WTC11 (cell line): ENCODE data around the gene ZC3H12C. TPM values are rescaled to one million over a fixed set of nuclear protein-coding genes. Genes with fewer than 3 reads are reported as not detected.

Experiments used
- ATAC-seq: fragments of 200-7000 bp; cut with Tn5 transposase; 2 replicates; pipeline ENCODE4 v1.10.0; 2021; ENCODE audit warnings: mild to moderate bottlenecking, moderate library complexity
- CTCF ChIA-PET: fragments of 300-600 bp; sonication (Branson Sonifier 250); formaldehyde crosslinking; loops from one replicate; lab custom pipeline; 2021; ENCODE audit warnings: antibody characterized with exemption; lab: Charles Lee
- POLR2A ChIA-PET: fragments of 350-600 bp; sonication (Branson Sonifier 250); formaldehyde crosslinking; loops from one replicate; lab custom pipeline; 2021; ENCODE audit warnings: antibody characterized with exemption; lab: Charles Lee
- DNase-seq: peaks from one replicate; pipeline ENCODE4 v3.0.0; 2021; ENCODE audit warnings: low spot score
- H3K27ac Mint-ChIP-seq: 2 replicates; pipeline ENCODE4 v1.8.0; 2021; ENCODE audit warnings: mixed read lengths
- H3K27me3 Mint-ChIP-seq: 2 replicates; pipeline ENCODE4 v1.8.0; 2021; ENCODE audit warnings: low read depth, mild to moderate bottlenecking, moderate library complexity, mixed read lengths
- H3K36me3 Mint-ChIP-seq: 2 replicates; pipeline ENCODE4 v1.8.0; 2021; ENCODE audit warnings: mixed read lengths
- H3K4me1 Mint-ChIP-seq: 2 replicates; pipeline ENCODE4 v1.8.0; 2022; ENCODE audit warnings: mixed read lengths
- H3K4me3 Mint-ChIP-seq: 2 replicates; pipeline ENCODE4 v1.8.0; 2021; ENCODE audit warnings: mild to moderate bottlenecking, moderate library complexity, mixed read lengths
- H3K9me3 Mint-ChIP-seq: 2 replicates; pipeline ENCODE4 v1.8.0; 2021; ENCODE audit warnings: mixed read lengths
- AFF4 ChIP-seq: sonication (generic); formaldehyde crosslinking; IDR thresholded peaks from 2 replicates; pipeline ENCODE4 v1.8.1; 2023; ENCODE audit warnings: mild to moderate bottlenecking, missing genetic modification reagents, borderline replicate concordance
- ATF3 ChIP-seq: sonication (generic); formaldehyde crosslinking; conservative IDR thresholded peaks from 2 replicates; pipeline ENCODE4 v1.8.1; 2022; ENCODE audit warnings: mild to moderate bottlenecking, missing genetic modification reagents
- CBFB ChIP-seq: sonication (generic); formaldehyde crosslinking; IDR thresholded peaks from 2 replicates; pipeline ENCODE4 v1.8.1; 2022; ENCODE audit warnings: mild to moderate bottlenecking, low read depth, missing genetic modification reagents
- CREB1 ChIP-seq: sonication (generic); formaldehyde crosslinking; IDR thresholded peaks from 2 replicates; pipeline ENCODE4 v1.8.0; 2023; ENCODE audit warnings: mild to moderate bottlenecking, missing genetic modification reagents
- CTCF ChIP-seq: fragments of 200-600 bp; IDR thresholded peaks from 2 replicates; pipeline ENCODE4 v1.8.0; 2022; ENCODE audit warnings: antibody characterized with exemption
- ETV6 ChIP-seq: sonication (generic); formaldehyde crosslinking; IDR thresholded peaks from 2 replicates; pipeline ENCODE4 v1.8.1; 2022; ENCODE audit warnings: mild to moderate bottlenecking, missing genetic modification reagents
- FOXP1 ChIP-seq: sonication (generic); formaldehyde crosslinking; IDR thresholded peaks from 2 replicates; pipeline ENCODE4 v1.8.0; 2022; ENCODE audit warnings: missing genetic modification reagents, mild to moderate bottlenecking, moderate library complexity, borderline replicate concordance
- GRHL2 ChIP-seq: fragments of 250-450 bp; sonication (Bioruptor Pico); IDR thresholded peaks from 2 replicates; pipeline ENCODE4 v1.8.0; 2022; ENCODE audit warnings: mild to moderate bottlenecking, moderate library complexity; ENCODE audit not compliant: insufficient replicate concordance, severe bottlenecking
- KAT7 ChIP-seq: sonication (generic); formaldehyde crosslinking; IDR thresholded peaks from 2 replicates; pipeline ENCODE4 v1.8.1; 2023; ENCODE audit warnings: missing genetic modification reagents, mild to moderate bottlenecking, borderline replicate concordance
- MAX ChIP-seq: sonication (generic); formaldehyde crosslinking; IDR thresholded peaks from 2 replicates; pipeline ENCODE4 v1.8.0; 2022; ENCODE audit warnings: mild to moderate bottlenecking, missing genetic modification reagents
- MYBL2 ChIP-seq: sonication (generic); formaldehyde crosslinking; IDR thresholded peaks from 2 replicates; pipeline ENCODE4 v1.8.1; 2023; ENCODE audit warnings: mild to moderate bottlenecking, moderate library complexity, missing genetic modification reagents
- NFYB ChIP-seq: sonication (generic); formaldehyde crosslinking; conservative IDR thresholded peaks from 2 replicates; pipeline ENCODE4 v1.8.0; 2022; ENCODE audit warnings: low read depth, missing genetic modification reagents
- OVOL2 ChIP-seq: fragments of 250-450 bp; sonication (Bioruptor Pico); IDR thresholded peaks from 2 replicates; pipeline ENCODE4 v1.9.0; 2021; ENCODE audit warnings: mild to moderate bottlenecking, borderline replicate concordance
- PREB ChIP-seq: sonication (generic); formaldehyde crosslinking; IDR thresholded peaks from 2 replicates; pipeline ENCODE4 v1.8.1; 2022; ENCODE audit warnings: mild to moderate bottlenecking, missing genetic modification reagents, moderate library complexity, borderline replicate concordance
- SP1 ChIP-seq: sonication (generic); formaldehyde crosslinking; conservative IDR thresholded peaks from 2 replicates; pipeline ENCODE4 v1.8.1; 2022; ENCODE audit warnings: missing genetic modification reagents
- TCF7 ChIP-seq: sonication (generic); formaldehyde crosslinking; IDR thresholded peaks from 2 replicates; pipeline ENCODE4 v1.8.0; 2022; ENCODE audit warnings: mild to moderate bottlenecking, low read depth, missing genetic modification reagents, moderate library complexity
- ZBTB21 ChIP-seq: sonication (generic); formaldehyde crosslinking; IDR thresholded peaks from 2 replicates; pipeline ENCODE4 v1.8.1; 2023; ENCODE audit warnings: mild to moderate bottlenecking, missing genetic modification reagents, borderline replicate concordance
- ZNF416 ChIP-seq: fragments of 250-450 bp; sonication (Bioruptor Pico); IDR thresholded peaks from 2 replicates; pipeline ENCODE4 v1.9.0; 2021; ENCODE audit warnings: mild to moderate bottlenecking, inconsistent platforms
- ZNF423 ChIP-seq: fragments of 250-450 bp; sonication (Bioruptor Pico); IDR thresholded peaks from 2 replicates; pipeline ENCODE4 v2.1.2; 2022; ENCODE audit warnings: mild to moderate bottlenecking, moderate library complexity
- ZNF425 ChIP-seq: fragments of 250-450 bp; sonication (Bioruptor Pico); conservative IDR thresholded peaks from 2 replicates; pipeline ENCODE4 v1.9.0; 2021; ENCODE audit warnings: mild to moderate bottlenecking
- total RNA-seq: library from RNA; stranded (reverse); gene quantifications from 3 replicates; pipeline ENCODE4 v1.2.3, GENCODE V29; 2021

The ZC3H12C gene
- total RNA-seq, 1 experiment from 2014 or later, result 2.4 TPM

- 0 out of 2 replicates have a peak, but pooled peaks have one; percentile 43 for ATAC-seq
- POLR2A ChIA-PET, result no interaction called here
Measured at GRCh38 chr11:110112457-110112856, 19.3 kb downstream of the ZC3H12C start.

GRCh38 chr11:110113505-110113904 lies 20.3 kb downstream of the ZC3H12C start:
- ATAC-seq (no peak), DNase-seq (no peak)
- peaks cover 3% of the 10 kb centered on the region; the same call in 1 of the 2 replicates for H3K4me1 Mint-ChIP-seq
- no peak overlapping the region for H3K4me3 Mint-ChIP-seq
- no peaks in the 10 kb centered on the region for H3K36me3 Mint-ChIP-seq
- no peaks in the 10 kb centered on the region for H3K9me3 Mint-ChIP-seq
- POLR2A ChIA-PET, result no interaction called here
- H3K27me3 Mint-ChIP-seq, result no peaks in the 10 kb centered on the region
- H3K27ac Mint-ChIP-seq, result no peak overlapping the region
- CTCF ChIA-PET, result interaction anchor here (0.5 kb wide), 1 partner anchor 1378 kb away, joined by 3 read pairs; no protein-coding TSS in a partner anchor
- TF ChIP-seq KAT7 (CRISPR knock-in tag) (no peak), PREB (CRISPR knock-in tag) (no peak), ZNF425 (no peak), FOXP1 (CRISPR knock-in tag) (no peak), CBFB (CRISPR knock-in tag) (no peak), ZNF423 (CRISPR knock-in tag) (no peak), ZNF416 (CRISPR knock-in tag) (no peak), SP1 (CRISPR knock-in tag) (no peak), ETV6 (CRISPR knock-in tag) (no peak), TCF7 (CRISPR knock-in tag) (no peak)

More at GRCh38 chr11:110112457-110112856, 19.3 kb downstream of the ZC3H12C start:
- DNase-seq, result no peak
- no peak overlapping the region; the same call in 1 of the 2 replicates for H3K27ac Mint-ChIP-seq
- H3K9me3 Mint-ChIP-seq, result no peaks in the 10 kb centered on the region
- peaks cover 3% of the 10 kb centered on the region; the same call in 1 of the 2 replicates for H3K36me3 Mint-ChIP-seq
- peaks cover 3% of the 10 kb centered on the region; the same call in 1 of the 2 replicates for H3K4me1 Mint-ChIP-seq
- no peaks in the 10 kb centered on the region for H3K27me3 Mint-ChIP-seq
- H3K4me3 Mint-ChIP-seq, result no peak overlapping the region
- CTCF ChIA-PET, result no interaction called here
- TF ChIP-seq CBFB (CRISPR knock-in tag), result no peak
- TF ChIP-seq CREB1, result no peak
- no peak for TF ChIP-seq NFYB (CRISPR knock-in tag)
- TF ChIP-seq AFF4 (CRISPR knock-in tag), result no peak
- TF ChIP-seq MYBL2 (CRISPR knock-in tag), result no peak
- no peak for TF ChIP-seq ATF3 (CRISPR knock-in tag)
- TF ChIP-seq OVOL2 (CRISPR knock-in tag), result no peak
- no peak for TF ChIP-seq GRHL2 (CRISPR knock-in tag)
- no peak for TF ChIP-seq CTCF
- no peak for TF ChIP-seq ZBTB21 (CRISPR knock-in tag)
- TF ChIP-seq FOXP1 (CRISPR knock-in tag), result no peak
- no peak for TF ChIP-seq MAX (CRISPR knock-in tag)
